C4-2B (cell line): ENCODE measurements around the gene CDKN1C.

Source experiments
- CTCF ChIP-seq: fragments of 450-650 bp; conservative IDR thresholded peaks from 2 replicates; pipeline ENCODE4 v1.5.1; 2017; ENCODE audit warnings: mild to moderate bottlenecking
- ZFX ChIP-seq: fragments of 450-650 bp; IDR thresholded peaks from 2 replicates; pipeline ENCODE4 v1.6.1; 2017

GRCh38 chr11:2916114-2916891 is 30.7 kb upstream of the CDKN1C start:
- TF ChIP-seq CTCF (no peak), ZFX (no peak)
